Right hindlimb (tissue), 1 donor: ENCODE measurements around the gene SBK3.
"Not testable (repeated sequence)": the region's sequence is repeated elsewhere in the genome, so short reads cannot be mapped to it uniquely, and the experiment has no call there.

Experiments
- DNase-seq: peaks from one replicate; pipeline ENCODE4 v3.0.0-alpha.2; 2018

SBK3 gene, protein sequence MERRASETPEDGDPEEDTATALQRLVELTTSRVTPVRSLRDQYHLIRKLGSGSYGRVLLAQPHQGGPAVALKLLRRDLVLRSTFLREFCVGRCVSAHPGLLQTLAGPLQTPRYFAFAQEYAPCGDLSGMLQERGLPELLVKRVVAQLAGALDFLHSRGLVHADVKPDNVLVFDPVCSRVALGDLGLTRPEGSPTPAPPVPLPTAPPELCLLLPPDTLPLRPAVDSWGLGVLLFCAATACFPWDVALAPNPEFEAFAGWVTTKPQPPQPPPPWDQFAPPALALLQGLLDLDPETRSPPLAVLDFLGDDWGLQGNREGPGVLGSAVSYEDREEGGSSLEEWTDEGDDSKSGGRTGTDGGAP

DNA sequence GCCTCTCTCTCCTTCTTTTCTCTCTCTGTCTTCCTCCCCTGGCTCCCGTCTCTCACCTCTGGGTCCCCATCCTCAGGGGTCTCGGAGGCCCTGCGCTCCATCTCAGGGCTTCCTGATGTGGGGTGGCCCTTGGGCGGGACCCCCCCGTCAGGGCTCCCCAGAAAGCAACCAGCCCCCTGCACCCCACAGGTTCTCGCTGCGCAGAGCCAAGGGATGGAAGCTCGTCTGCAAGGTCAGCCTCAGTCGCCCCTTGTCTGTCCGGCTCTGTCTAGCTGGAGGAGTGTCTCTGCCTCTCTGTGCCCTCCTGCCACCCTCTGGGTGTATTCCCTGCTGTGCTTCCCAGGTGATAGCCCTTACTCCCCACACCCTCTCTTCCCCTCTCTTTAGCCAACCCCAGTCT is at the start of gene SBK3:
Gene SBK3, minus strand, starts transcription at position 101 of the 400 bp plus-strand sequence. Its CDS starts 0 bp downstream, at position 101.
- DNase-seq = no peak

DNA sequence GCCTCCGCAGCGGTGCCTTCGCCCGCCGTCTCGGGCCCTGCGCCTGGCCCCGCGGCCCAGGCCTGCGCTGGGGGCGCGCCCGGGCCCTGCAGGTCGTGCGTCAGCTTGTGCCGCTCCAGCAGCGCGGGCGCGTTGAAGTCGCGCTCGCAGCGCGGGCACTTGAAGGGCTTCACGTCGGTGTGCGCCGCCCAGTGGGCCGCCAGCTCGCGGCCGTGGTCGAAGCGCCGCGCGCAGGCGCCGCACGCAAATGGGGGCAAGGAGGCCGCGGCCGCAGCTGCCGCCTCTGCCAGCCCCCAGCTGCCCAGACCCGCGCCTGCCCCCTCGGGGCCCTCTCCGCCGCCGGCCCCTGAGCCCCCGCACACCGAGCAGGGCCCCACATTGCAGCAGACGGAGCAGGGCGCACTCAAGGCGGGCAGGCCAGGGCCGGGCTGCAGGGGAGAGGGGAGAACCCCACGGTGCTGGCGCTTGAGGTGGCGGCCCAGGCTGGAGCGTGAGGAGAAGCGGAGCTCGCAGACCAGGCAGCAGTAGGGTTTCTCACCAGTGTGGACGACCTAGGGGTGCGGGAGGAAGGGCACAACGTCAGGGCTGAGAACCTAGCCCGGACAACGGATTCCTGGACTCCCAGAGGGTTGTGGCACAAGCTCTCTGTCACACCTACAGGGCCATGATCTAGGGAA is 47.9 kb upstream of the SBK3 start:
- peak; percentile 14 for DNase-seq

DNA sequence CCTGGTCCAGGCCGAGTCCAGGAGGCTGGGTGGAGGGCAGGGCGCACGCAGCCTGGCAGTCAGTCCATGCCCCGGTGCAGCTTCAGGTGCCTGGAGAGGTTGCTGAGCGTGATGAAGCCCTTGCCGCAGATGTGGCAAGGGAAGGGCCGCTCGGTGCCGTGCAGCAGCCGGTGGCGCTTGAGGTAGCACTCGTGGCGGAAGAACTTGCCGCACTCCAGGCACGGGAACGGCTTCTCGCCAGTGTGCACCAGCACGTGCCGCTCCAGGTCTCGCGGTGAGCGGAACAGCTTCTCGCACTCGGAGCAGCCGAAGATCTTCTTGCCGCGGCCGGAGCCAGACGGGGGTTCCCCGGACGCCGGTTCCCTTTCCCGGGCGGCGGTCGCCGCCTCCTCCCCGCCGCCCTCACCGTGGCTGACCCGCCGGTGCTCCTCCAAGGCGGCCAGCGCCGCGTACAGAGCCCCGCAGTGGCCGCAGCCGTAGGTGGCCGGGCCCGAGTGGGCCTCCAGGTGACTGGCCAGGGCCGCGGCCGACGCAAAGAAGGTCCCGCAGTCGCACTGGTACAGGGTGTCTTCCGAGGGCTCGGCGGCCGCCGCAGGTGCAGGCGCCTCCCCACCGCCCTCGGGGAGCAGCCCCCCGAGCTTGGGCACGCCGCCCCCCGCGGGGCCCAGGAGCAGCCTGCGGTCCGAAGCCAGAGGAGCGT is 47.2 kb upstream of the SBK3 start:
- DNase-seq = no peak

DNA sequence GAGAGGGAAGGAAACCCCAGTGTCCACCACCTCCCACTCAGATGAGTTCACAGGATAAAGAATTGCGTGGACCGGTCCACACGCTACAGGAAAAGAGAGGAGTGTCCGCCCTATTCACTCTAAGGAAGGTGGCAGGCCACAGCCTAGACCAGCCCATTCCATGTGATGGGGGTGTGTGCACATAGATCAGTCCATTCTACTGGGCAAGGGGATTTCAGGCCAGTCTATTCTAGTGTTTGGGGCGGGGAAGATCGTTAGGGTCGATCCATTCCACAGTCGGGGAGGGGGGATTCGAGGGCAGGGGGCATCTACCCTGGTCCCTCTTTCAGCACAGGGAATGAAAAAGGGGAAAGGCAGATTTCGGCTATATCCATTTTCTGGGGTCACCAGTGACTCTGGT is 46.2 kb upstream of the SBK3 start:
- peak; percentile 8 for DNase-seq

DNA sequence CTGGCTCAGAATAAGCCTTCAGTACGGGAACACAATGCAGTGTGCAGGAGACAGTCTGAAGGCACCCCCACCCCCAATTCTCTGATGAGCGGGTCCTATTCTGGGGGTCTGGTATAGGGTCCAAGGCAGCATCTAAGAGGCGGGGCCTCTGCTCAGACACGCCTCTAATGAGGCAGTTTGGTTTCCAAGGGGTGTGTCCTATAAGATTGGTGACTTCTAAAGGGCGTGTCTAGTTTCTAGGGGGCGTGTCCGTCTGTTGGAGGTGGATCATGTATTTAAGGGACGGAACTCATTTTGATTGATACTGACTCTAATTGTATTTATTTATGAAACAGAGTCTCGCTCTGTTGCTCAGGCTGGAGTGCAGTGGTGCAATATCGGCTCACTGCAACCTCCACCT is 45.3 kb upstream of the SBK3 start:
- peak; percentile 20 for DNase-seq

DNA sequence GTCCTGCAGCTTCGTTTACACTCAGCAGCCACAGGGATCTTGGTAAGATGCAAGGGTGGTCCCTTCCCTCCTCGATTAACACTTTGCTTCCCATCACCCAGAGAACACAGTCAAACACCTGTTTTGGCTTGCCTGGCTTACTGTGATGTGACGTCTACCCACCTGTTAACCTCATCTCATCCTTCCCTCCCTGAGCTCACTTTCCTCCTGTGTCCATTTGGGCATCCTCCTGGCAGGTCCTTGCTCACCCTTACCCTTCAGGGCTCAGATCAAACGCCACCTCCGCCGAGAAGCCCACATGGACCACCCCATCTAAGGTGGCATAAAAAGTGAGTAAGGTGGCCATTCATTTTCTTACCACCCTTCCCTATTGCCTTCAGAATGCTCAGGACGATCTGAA is 44.8 kb upstream of the SBK3 start:
- DNase-seq = peak; percentile 9

DNA sequence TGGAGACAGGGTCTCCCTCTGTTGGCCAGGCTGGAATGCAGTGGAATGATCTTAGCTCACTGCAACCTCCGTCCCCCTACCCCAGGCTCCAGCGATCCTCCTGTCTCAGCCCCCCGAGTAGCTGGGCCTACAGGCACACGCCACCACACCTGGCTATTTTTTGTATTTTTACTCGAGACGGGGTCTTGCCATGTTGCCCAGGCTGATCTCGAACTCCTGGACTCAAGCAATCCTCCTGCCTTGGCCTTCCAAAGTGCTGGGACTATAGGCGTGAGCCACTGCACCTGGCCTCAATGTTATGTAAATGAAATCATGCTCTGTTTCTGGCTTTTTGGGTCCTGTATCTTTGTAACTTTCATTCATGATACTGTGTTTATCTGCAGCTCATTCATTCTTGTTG is 43.4 kb upstream of the SBK3 start:
- DNase-seq = no peak

DNA sequence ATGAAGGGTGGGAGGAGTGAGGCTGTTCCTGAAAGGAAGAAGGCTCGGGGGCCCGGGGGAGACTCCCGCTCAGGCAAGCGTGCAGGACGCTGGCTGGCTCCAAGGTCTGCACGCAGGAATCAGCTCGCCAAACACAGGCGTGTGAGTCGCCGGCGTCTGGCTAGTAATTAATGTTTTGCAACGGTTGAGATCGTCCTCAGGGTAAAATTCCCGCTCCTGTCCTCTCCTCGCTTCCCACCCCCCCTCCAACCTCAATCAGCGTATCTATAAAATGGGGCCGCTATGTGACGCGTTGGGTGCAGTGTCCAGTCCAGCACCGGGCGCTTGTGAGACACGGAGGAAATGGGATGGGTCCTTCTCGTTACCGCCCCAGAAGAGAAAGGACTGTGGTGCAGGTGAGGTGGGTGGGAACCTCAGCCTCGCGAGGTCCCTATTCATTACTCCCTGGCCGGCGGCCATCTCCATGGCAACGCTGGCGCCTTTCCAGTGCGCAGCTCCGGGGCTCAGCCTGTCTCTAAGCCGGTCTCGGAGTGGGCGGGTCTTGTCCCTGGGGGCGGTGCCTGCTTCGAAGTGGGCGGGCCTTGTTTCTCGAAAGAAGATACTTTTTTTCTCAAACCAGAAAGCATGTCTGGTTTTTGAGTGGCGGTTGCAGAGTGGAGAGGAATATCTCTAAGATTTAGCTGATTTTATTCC is 41.8 kb upstream of the SBK3 start:
- peak; percentile 95 for DNase-seq

DNA sequence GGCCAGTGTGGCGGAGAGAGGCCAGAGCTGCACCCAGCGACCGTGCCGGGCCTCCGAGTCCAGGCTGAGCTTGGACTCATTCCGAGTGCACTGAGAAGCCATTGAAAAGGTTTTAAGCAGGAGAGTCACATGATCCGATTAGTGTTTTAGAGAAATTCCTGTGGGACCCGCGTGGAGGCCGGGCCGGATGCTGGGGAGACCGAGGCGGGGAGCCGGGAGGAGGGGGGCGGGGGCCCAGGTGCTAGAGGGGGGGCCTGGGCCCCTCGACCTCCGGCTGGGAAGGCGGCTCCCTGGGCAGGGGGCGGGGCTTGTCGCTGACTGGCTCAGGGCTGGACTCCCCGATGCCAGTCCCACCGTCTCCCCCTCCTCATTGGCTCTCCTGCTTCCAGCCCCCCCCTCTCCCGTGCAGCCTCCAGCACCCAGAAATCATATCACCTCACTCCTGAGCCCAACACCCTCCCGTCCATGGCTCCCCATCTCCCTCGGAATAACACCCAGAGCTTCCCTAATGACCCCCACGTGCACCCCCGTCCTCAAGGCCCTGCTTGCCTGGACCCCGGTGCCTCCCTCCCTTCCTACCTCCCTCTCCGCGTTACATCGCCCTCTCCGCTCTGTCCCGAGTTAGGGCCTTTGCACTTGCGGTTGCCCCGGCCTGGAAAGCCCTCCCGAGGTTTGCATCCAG is 40.5 kb upstream of the SBK3 start:
- peak; percentile 94 for DNase-seq

DNA sequence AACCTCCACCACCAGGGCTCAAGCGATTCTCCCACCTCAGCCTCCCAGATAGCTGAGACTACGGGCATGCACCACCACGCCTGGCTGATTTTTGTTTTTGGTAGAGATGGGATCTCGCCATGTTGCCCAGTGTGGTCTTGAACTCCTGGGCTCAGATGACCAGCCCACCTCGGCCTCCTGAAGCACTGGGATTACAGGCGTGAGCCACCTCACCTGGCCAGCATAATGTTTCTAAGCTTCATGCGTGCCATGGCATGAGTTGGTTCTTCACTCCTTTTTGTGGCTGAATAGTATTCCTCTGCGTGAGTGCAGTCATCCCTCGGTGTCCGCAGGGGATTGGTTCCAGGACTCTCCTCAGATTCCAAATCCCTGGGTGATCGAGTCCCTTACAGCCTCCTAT is 39.5 kb upstream of the SBK3 start:
- no peak for DNase-seq

DNA sequence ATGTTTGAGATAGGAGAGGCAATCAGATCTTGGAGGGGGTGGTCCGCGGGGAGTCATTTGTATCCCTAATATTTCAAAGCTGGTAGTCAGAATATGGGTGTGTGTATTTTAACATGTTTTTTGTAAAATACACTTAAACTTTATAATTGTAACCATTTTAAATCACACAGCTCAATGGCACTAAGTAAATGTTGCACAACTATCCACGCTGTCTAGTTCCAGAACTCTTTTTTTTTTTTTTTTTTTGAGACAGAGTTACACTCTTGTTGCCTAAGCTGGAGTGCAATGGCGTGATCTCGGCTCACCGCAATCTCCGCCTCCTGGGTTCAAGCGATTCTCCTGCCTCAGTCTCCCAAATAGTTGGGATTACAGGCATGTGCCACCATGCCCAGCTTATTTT is 38.6 kb upstream of the SBK3 start:
- not testable (repeated sequence) for DNase-seq

DNA sequence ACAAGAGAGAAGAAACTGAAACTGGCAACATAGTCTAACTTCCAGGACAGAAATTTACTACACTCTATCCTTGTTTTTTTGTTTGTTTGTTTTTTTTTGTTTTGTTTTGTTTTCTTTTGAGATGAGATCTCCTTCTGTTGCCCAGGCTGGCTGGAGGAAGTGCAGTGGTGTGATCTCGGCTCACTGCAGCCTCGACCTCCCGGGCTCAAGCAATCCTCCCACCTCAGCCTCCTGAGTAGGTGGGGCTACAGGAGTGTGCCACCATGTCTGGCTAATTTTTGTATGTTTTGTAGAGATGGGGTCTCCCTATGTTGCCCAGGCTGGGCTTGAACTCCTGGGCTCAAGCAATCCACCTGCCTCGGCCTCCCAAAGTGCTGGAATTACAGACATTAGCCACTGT is 36.9 kb upstream of the SBK3 start:
- not testable (repeated sequence) for DNase-seq

DNA sequence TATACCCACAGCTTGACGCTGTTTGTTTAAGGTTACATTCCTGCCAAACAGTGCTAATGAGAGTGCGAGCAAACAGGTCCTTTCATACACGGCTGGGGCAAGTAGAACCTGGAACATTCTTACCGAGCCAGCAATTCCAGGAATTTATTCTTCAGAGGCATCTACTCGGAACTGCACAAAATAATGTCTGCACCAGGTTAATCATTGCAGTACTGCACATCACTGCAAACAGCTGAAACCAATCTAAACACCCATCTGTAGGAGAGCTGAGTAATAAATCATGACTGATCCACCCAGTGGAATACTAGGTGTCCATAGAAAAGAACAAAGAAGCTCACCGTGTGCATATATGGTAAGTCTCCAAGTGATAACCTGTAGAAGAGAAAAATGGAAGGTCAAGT is 36.5 kb upstream of the SBK3 start:
- DNase-seq = no peak

DNA sequence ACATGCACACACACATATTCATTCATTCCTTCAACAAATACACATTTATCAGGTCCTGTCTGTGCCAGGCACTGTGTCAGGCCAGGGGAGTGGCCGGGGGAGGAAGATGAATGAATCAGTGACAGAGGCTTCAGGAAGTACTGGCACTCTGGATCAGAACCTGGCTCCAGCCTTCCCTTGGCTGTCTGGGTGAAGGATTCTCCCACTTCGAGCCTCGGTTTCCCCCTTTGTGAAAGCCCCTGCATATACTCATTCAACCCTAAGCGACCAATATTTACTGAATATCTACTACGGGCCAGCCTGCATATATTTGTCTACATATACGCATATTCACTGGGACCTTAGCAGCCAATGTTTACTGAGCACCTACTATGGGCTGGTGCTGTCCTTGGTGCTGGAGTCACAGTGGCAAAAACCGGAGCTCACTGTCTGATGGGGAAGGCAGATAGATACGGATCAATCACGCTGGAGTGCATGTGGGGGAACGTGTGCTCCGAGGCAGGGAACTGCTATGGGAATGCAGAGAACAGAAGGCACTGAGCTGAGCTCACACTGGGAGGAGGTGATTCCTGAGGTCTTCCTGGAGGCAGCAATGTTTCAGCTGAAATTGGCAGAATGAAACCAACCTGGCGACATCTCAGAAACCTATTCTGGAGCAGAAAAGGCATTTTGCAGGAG is 35.9 kb upstream of the SBK3 start:
- DNase-seq = peak; percentile 12

DNA sequence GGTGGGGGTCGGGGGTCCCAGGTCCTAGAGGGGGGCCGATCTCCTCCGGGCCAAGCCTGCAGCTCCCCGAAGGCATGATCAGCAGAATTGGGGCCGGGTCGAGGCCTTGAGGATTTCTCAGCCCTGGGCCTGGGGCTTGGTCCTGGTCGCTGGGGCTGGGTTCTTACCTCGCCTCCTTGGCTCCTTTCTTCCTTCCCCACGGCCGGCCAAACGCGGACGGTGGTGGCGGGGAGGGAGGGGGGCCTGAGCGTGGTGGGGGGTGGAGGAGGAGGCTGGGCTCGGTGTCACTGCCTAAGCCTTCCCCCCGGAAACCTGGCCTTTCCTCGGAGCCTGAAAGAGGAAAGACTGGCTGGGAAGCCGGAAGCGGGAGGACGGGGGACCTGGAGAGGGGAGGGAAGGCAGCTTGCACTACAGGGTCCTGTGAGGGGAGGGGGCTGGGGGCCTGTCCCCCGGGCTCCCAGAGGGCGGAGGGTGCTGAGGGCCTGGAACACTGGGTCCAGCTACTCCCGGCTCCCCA is 35.3 kb upstream of the SBK3 start, which contains the start of gene ZNF579:
Gene ZNF579, minus strand, starts transcription at position 221 of the 517 bp plus-strand sequence. CDS start 1,209 bp downstream, outside the sequence.
- DNase-seq = peak; percentile 93

DNA sequence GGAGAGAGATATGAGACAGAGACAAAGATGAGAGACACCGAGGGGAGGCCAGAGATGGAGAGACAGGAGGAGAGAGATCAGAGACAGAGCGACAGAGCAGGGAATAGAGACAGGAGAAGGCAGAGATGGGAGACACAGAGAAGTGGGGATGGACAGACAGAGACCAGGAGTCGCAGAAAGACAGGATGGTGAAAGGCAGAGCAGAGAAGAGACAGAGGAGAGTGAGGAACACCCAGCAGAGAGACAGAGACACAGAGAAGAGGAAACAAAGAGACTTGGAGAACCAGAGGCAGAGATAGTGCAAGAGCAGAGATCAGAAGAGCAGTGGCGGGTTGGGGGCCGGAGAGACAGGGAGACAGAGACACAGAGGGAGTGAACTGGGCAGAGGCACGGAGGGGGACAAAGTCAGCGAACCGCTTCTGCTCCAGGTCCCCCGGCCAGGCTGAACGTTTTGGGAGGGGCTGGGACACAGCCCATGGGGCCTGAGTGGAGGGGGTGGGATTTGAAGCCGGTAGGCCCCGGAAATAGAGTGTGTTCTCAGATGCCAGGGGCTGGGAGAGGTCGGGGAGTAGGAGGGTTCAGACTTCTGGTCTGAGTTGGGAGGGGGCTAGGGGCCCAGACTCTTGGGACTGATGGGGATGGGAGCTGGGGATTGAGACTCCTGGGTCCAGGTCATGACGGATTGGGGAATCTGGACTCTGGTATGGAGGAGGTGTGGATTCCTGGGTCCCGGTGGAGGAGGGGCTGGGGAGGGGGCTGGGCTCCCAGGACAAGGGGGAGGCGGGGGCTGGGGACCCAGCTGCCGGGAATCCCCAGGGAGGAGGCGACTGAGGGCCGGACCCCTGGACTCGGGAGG is 34.7 kb upstream of the SBK3 start:
- DNase-seq = peak; percentile 70

DNA sequence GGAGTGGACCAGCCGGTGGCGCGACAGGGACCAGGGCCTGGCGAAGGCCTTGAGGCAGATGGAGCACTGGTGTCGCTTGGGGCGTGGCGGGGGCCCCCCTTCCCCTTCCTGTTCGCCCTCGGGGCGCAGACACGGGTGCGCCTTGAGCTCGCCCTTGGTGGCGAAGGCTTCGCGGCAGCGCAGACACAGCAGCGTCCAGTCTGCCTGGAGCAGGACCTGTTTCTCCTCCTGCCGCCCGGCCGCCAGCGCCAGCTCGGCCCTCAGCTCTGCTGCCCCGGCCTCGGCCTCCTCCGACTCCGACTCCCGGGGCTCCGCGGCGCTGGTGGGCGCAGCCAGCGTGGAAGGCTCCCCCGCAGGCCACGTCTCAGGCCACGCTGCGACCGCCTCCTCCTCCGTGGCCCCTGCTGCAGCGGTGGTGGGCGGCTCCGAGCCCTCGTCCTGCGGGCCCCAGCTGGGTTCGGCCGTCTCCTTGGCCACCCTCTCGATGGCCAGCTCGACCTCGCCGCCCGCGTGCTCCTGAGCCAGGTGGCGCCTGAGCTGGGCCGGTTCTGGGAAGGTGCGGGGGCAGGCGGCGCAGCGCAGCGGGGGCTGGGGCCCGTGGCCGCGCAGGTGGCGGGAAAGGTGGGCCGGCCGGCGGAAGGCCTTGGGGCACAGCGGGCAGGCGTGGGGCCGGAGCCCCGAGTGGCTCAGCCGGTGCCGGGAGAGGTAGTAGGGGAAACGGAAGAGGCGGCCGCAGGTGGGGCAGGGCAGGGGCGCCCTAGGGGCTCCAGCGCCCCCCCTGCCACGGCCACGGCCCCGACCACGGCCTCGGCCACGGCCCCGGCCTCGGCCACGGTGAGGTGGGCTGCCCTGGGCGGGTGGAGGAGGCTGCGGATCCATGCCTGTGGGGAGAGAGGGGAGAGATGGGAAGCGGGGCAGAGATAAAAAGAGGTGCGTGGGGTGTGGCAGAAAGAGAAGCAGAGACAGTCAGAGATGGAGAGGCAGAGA is 33.7 kb upstream of the SBK3 start:
- no peak for DNase-seq

DNA sequence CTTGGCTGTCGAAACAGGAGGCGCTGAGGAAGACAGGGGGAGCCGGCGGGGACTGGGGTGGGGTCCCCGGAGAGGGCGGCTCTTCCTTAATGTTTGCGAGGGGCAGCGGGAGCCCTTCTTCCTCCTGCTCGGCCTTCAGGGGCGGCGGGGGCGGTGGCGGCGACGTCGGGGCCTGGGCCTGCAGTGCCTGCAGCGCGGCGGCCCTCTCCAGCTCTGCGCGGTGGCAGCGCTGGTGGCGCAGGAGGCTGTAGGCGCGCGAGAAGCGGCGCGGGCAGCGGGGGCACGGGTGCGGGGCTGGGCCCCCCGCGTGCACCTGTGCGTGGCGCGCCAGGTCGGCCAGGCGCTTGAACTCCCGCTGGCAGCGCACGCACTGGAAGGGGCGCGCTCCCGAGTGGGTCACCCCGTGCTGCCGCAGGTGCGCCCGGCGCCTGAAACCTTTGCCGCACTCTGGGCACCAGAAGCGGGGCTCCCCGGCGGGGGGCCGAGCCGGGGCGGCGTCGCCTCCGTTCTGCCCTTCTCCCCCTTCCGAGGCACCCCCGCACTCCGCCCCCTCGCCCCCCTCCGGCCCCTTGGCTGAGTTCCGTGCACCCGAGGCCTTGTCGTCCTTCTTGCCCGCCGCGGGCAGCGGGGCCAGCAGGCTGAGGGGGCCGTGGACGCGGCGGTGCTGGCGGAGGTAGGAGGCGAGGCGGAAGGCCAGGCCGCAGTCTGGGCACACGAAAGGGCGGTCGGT is 32.9 kb upstream of the SBK3 start:
- no peak for DNase-seq

DNA sequence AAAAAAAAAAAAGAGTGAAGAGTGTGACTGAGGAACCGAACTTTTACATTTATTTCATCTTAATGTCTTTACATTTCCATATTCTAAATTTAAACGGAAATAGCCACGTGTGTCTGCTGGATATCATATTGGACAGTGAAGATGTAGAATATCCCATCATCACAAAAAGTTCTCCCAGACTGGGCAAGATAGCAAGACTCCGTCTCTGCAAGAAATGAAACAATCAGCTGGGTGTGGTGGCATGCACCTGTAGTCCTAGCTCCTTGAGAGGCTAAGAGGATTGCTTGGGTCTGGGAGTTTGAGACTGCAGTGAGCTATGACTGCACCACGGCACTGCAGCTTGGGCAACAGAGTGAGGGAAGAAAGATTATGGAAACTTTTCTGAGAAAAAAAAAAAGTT is 31.4 kb upstream of the SBK3 start:
- no peak for DNase-seq
